Kidney epithelial cell (primary cell): ENCODE results near the gene CSF1R. TPM values are rescaled to one million over a fixed set of nuclear protein-coding genes. Genes with fewer than 3 reads are reported as not detected.

Experiments
- DNase-seq: peaks from one replicate; pipeline ENCODE4 v3.0.0-alpha.2; 2010; ENCODE audit warnings: low read depth
- H3K27me3 ChIP-seq: 2 replicates; pipeline ENCODE4 v1.6.0; 2011; ENCODE audit warnings: low read length; ENCODE audit not compliant: control insufficient read depth, insufficient read depth
- H3K36me3 ChIP-seq: 2 replicates; pipeline ENCODE4 v1.5.1; 2011; ENCODE audit warnings: low read length; ENCODE audit not compliant: control insufficient read depth, insufficient read depth
- H3K4me3 ChIP-seq: 2 replicates; pipeline ENCODE4 v1.5.1; 2011; ENCODE audit warnings: low read depth, mild to moderate bottlenecking, control low read depth, low read length
- total RNA-seq: library from RNA; depleted of rRNA; stranded (reverse); fragments of >200 nt; gene quantifications from 2 replicates; pipeline ENCODE4 v1.2.3, GENCODE V29; 2015
- TF ChIP-seq, protein P1 (sequence below): IDR thresholded peaks from 2 replicates; pipeline ENCODE4 v1.5.1; 2011; ENCODE audit warnings: mild to moderate bottlenecking, moderate library complexity, low read length, control low read depth, inconsistent platforms; ENCODE audit not compliant: insufficient read depth, poor library complexity, severe bottlenecking

CSF1R gene
- total RNA-seq, 1 donor from 2014 or later: 0.75 TPM

DNA sequence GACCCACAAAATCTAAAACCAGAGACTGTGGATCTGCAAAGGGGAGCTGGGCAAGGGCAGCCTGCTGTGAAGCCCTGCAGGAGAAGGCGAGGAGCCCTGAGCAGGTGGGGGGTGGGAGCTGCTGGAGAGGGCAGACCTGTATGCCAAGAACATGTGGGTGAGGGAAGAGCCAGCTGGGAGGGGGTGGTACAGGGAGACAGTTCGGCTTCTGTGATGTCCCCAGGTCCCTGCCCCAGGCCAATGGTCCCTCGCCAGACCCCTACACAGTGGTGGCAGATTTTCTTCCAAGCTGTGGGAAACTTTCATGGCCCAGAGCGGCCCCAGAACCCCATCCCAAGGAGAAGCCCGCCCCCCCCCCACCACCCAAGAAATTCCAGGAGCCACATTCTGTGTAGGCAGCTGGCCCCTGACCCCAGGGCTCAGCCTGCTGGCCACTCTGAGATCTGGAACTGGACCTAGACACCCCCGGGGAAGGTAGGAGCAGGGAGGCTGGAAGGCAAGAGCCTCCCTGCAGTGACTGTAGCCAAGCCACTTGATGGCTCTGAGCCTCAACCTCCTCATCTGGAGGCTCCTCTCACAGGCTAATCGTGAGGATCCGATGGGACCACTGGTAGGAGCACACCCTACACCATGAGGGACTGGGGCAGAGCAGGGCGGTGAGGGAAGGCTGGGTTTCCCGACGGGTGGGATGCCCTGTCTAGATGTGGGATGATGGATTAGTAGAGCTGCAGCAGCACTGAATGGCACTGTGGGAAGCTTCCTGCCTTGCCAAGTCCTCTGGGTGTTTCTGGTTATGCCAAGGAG lies 22.6 kb upstream of the CSF1R start:
- TF ChIP-seq, protein P1, sequence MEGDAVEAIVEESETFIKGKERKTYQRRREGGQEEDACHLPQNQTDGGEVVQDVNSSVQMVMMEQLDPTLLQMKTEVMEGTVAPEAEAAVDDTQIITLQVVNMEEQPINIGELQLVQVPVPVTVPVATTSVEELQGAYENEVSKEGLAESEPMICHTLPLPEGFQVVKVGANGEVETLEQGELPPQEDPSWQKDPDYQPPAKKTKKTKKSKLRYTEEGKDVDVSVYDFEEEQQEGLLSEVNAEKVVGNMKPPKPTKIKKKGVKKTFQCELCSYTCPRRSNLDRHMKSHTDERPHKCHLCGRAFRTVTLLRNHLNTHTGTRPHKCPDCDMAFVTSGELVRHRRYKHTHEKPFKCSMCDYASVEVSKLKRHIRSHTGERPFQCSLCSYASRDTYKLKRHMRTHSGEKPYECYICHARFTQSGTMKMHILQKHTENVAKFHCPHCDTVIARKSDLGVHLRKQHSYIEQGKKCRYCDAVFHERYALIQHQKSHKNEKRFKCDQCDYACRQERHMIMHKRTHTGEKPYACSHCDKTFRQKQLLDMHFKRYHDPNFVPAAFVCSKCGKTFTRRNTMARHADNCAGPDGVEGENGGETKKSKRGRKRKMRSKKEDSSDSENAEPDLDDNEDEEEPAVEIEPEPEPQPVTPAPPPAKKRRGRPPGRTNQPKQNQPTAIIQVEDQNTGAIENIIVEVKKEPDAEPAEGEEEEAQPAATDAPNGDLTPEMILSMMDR: no peak
- no peaks in the 10 kb centered on the region for H3K36me3 ChIP-seq
- no peak overlapping the region for H3K4me3 ChIP-seq
- DNase-seq: no peak
- no peaks in the 10 kb centered on the region for H3K27me3 ChIP-seq

DNA sequence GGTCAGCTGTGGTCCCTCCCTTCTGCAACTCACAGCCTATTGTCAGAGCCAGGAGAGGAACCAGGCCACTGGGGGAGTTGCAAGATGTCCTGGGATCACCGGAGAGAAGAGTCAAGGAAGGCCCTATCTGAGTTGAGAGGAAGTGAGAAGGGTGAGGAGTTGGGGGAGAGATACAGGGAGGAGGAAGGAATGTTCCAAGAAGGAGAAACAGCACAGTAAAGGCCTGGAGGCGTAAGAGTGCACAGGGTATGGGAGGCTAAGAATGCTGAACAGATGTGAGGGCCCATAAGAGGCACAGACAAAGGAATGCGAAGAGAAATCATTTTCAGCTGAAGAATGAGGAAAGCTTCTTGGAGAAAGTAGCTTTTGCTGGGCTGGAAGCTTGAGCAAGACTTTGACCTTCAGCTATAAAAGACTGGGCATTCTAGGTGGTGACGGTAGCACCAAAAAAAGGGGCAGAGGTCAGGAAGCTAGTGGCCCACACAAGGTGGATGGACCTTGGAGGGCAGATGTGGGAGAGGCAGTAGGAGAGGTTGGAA lies 21.6 kb upstream of the CSF1R start:
- no peak for DNase-seq
- no peaks in the 10 kb centered on the region for H3K27me3 ChIP-seq

DNA sequence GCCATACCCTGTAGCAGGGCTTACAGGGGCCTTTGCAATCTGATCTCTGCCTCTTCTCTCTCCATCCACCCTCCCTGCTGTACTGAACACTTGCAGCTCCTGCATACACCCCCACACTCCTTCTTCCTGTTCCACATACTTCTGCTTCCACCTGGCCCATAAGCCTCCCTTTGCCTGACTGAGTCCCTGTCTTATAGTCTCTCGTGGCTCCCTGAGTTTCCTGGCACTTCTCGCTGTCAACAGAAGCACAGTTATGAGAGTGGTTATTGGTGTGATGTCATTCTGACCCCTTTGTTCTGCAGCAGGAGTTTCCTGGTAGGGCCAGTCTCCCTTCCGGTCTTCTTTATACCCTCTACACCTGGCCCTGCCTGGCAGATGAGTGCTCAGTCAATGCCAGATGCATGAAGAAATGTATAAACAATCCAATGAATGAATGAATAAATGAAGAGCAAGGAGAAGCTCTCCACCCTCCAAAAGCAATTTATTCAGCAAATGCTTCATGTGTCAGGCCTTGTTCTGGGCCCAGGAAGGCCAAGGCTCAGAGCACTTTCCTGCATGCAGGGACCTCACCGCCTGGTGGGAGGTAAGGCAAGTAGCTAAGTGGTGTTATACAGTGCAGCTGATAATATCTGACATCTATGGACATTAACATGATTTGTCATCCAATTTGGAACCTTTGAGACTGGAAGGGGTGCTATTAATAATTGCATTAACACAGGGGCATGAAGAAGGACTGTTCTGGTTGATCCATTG lies 20.5 kb upstream of the CSF1R start:
- no peaks in the 10 kb centered on the region for H3K27me3 ChIP-seq
- no peaks in the 10 kb centered on the region for H3K36me3 ChIP-seq
- no peak for DNase-seq
- TF ChIP-seq, protein P1: no peak
- no peak overlapping the region for H3K4me3 ChIP-seq

More for the DNA sequence above, 21.6 kb upstream of the CSF1R start:
- no peaks in the 10 kb centered on the region for H3K36me3 ChIP-seq
- H3K4me3 ChIP-seq: no peak overlapping the region
- TF ChIP-seq, protein P1: no peak

DNA sequence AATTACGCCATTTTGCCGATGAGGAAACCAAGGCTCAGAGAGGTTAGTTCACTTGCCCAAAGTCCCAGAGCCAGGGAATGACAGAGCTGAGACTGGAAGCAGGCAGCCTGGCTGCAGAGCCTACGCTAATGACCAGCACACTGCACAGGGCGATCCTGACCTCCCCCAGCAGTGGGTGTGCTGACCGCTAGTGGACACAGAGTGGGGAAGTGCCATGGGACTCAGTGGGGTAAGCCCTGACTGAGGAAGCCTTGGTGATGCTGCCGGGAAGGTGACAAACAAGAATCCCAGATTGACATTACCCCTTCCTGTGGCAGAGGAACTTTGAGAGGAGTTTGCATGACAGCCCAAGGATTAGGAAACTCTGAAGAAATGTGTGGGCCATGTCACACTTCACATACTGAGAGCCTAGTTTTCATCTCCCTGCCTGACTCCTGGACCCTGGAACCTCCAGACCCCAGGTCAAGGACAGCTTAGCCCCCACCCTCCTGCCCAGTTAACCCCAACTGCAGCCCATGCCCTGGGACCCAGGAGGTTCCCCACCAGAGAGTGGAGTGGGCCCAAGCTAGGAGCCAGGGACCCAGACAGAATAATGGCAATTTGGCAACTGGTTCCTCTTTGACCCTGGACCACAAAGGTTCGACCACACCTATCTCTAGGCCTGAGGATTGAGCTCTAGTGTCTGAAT lies 19.7 kb upstream of the CSF1R start:
- Histone ChIP-seq H3K4me3 (no peak overlapping the region), H3K36me3 (no peaks in the 10 kb centered on the region), H3K27me3 (no peaks in the 10 kb centered on the region)
- no peak for DNase-seq
- TF ChIP-seq, protein P1: no peak

DNA sequence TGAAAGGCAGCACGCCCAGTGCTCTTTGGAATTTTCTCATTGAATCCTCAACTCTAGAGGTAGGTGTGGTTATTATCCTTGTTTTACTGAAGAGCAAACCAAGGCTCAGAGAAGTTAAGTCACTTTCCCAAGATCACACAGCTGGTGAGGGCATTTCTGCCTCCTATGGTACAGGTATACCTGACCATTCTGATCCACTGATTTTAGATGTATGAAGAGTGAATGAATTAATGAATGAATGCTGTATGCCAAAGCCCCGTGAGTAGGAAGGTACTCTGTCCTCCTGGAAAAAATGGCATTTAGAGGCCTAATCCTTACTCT lies 18.2 kb upstream of the CSF1R start:
- TF ChIP-seq, protein P1: no peak
- no peak for DNase-seq
- Histone ChIP-seq H3K27me3 (no peaks in the 10 kb centered on the region), H3K4me3 (no peak overlapping the region), H3K36me3 (no peaks in the 10 kb centered on the region)
